PC-9 (cell line): ENCODE data around the gene BCKDHB.

ENCODE experiments used
- EZH2 ChIP-seq: fragments of 200-600 bp; sonication (generic); IDR thresholded peaks from 2 replicates; pipeline ENCODE4 v1.8.0; 2017; ENCODE audit warnings: antibody characterized with exemption, low read depth
- TF ChIP-seq, protein P1 (sequence below): fragments of 200-600 bp; sonication (generic); conservative IDR thresholded peaks from 2 replicates; pipeline ENCODE4 v1.6.1; 2017; ENCODE audit warnings: mixed run types, antibody characterized with exemption, mild to moderate bottlenecking, moderate library complexity

DNA sequence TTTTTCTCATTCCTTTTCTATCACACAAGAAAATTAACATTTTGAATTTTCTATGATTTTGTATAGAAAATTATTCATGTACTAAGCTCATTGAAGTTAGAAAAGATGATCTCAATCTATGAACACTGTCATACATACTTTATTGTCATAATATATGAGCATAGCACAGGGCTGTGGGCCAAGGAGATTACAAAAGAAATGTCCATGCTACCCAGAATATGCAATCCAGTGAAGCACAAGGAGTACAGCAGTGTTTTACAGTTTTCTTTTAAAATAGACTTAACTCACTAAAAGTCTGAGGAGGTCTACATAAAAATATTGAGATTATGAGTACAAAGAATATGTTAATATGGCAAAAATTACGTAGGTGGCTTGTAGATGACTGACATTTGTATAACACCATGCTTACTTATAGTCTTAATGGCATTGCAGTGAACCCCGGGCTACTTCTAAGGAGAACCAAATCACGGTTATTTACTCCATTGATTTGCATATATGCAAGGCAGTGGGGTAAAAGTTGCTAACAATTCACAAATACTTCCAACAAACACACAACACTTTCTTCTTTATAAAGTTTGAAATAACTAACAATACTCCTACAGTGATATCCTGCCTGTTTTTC, 257.1 kb downstream of the BCKDHB start:
- TF ChIP-seq, protein P1, sequence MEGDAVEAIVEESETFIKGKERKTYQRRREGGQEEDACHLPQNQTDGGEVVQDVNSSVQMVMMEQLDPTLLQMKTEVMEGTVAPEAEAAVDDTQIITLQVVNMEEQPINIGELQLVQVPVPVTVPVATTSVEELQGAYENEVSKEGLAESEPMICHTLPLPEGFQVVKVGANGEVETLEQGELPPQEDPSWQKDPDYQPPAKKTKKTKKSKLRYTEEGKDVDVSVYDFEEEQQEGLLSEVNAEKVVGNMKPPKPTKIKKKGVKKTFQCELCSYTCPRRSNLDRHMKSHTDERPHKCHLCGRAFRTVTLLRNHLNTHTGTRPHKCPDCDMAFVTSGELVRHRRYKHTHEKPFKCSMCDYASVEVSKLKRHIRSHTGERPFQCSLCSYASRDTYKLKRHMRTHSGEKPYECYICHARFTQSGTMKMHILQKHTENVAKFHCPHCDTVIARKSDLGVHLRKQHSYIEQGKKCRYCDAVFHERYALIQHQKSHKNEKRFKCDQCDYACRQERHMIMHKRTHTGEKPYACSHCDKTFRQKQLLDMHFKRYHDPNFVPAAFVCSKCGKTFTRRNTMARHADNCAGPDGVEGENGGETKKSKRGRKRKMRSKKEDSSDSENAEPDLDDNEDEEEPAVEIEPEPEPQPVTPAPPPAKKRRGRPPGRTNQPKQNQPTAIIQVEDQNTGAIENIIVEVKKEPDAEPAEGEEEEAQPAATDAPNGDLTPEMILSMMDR, result no peak
- TF ChIP-seq EZH2, result no peak
